OCI-LY3 (cell line): Measurements from ENCODE around the gene PLEKHA3.

ENCODE experiments used
- EZH2phosphoT487 ChIP-seq: fragments of 200-600 bp; shearing (Covaris generic); IDR thresholded peaks from 2 replicates; pipeline ENCODE4 v1.6.1; 2018; ENCODE audit warnings: antibody characterized with exemption, mixed run types, low read depth
- TF ChIP-seq, protein P1 (sequence below): fragments of 200-600, 300-600 bp; sonication (generic); IDR thresholded peaks from 2 replicates; pipeline ENCODE4 v1.5.1; 2014; ENCODE audit warnings: antibody characterized with exemption, low read length, low read depth

- TF ChIP-seq, protein P1, sequence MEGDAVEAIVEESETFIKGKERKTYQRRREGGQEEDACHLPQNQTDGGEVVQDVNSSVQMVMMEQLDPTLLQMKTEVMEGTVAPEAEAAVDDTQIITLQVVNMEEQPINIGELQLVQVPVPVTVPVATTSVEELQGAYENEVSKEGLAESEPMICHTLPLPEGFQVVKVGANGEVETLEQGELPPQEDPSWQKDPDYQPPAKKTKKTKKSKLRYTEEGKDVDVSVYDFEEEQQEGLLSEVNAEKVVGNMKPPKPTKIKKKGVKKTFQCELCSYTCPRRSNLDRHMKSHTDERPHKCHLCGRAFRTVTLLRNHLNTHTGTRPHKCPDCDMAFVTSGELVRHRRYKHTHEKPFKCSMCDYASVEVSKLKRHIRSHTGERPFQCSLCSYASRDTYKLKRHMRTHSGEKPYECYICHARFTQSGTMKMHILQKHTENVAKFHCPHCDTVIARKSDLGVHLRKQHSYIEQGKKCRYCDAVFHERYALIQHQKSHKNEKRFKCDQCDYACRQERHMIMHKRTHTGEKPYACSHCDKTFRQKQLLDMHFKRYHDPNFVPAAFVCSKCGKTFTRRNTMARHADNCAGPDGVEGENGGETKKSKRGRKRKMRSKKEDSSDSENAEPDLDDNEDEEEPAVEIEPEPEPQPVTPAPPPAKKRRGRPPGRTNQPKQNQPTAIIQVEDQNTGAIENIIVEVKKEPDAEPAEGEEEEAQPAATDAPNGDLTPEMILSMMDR, result no peak
- no peak for TF ChIP-seq EZH2phosphoT487
These were observed 48.4 kb downstream of the PLEKHA3 start for GRCh38 chr2:178528647-178529046.
